ENCODE measurements around the gene TFEB. TPM values are rescaled to one million over a fixed set of nuclear protein-coding genes. Genes with fewer than 3 reads are reported as not detected.

Gene TFEB
- total RNA-seq, 3 donors from 2014 or later (not counting 1 experiment from before 2014, with no cell fraction given): 56.0 to 66.7 (median 66.2) TPM

GRCh38 chr6:41695825-41696224, 39.6 kb downstream of the TFEB start:
- Mint-ChIP-seq H3K36me3 (no peaks in the 10 kb centered on the region), H3K4me3 (no peak overlapping the region), H3K27ac (no peak overlapping the region), H3K9me3 (no peaks in the 10 kb centered on the region), H3K27me3 (ENCODE audit: low read depth in 2 of 2) (no peaks in the 10 kb centered on the region), H3K4me1 (peaks cover 30 to 57% of the 10 kb centered on the region in 2 donors)
- Histone ChIP-seq H3K27ac (ENCODE audit: low read length) (no peak overlapping the region), H3K27me3 (ENCODE audit: control insufficient read depth, insufficient read depth, low read length) (no peaks in the 10 kb centered on the region), H3K36me3 (ENCODE audit: control insufficient read depth, insufficient read depth, low read length) (peaks cover under 1% of the 10 kb centered on the region), H3K4me1 (ENCODE audit: control insufficient read depth, insufficient read depth, low read length) (peaks cover 25% of the 10 kb centered on the region), H3K4me3 (ENCODE audit: low read length) (no peak overlapping the region), H3K9me3 (ENCODE audit: control insufficient read depth, insufficient read depth, low read length) (no peaks in the 10 kb centered on the region)
- no peak for TF ChIP-seq CTCF (IDR thresholded peaks at IDR 0.05)
- ATAC-seq: no peak
- DNase-seq: no peak
- intact Hi-C loops (cut with micrococcal nuclease): loop anchor here (5.0 kb wide), 1 partner anchor 36 kb away; no protein-coding TSS in a partner anchor
- WGBS (ENCODE audit: insufficient coverage): 97% methylated on average over 6 of the region's 6 CpGs

- peak overlapping the region; percentile 57 to 75 for H3K27ac Mint-ChIP-seq
Observed at GRCh38 chr6:41694815-41695526, 40.4 kb downstream of the TFEB start.

GRCh38 chr6:41693281-41694240, 41.8 kb downstream of the TFEB start:
- Mint-ChIP-seq H3K27me3 (ENCODE audit: low read depth in 2 of 2) (no peaks in the 10 kb centered on the region), H3K4me3 (no peak overlapping the region), H3K36me3 (no peaks in the 10 kb centered on the region), H3K9me3 (no peaks in the 10 kb centered on the region), H3K27ac (peak overlapping the region in 1 of 2 donors; percentile 48), H3K4me1 (peaks cover 12 to 42% of the 10 kb centered on the region in 2 donors)
- intact Hi-C loops (cut with micrococcal nuclease): no loop called here
- TF ChIP-seq CTCF (IDR thresholded peaks at IDR 0.05): no peak
- H3K4me3 ChIP-seq (ENCODE audit: low read length): no peak overlapping the region
- H3K36me3 ChIP-seq (ENCODE audit: control insufficient read depth, insufficient read depth, low read length): peaks cover 20% of the 10 kb centered on the region
- H3K27me3 ChIP-seq (ENCODE audit: control insufficient read depth, insufficient read depth, low read length): no peaks in the 10 kb centered on the region
- H3K9me3 ChIP-seq (ENCODE audit: control insufficient read depth, insufficient read depth, low read length): no peaks in the 10 kb centered on the region
- no peak for ATAC-seq
- WGBS (ENCODE audit: insufficient coverage): 82% methylated on average over 8 of the region's 10 CpGs
- peaks cover 13% of the 10 kb centered on the region for H3K4me1 ChIP-seq (ENCODE audit: control insufficient read depth, insufficient read depth, low read length)
- no peak overlapping the region for H3K27ac ChIP-seq (ENCODE audit: low read length)
- DNase-seq: no peak

More at GRCh38 chr6:41694815-41695526, 40.4 kb downstream of the TFEB start:
- Mint-ChIP-seq H3K9me3 (no peaks in the 10 kb centered on the region), H3K27me3 (ENCODE audit: low read depth in 2 of 2) (no peaks in the 10 kb centered on the region), H3K4me3 (no peak overlapping the region), H3K36me3 (no peaks in the 10 kb centered on the region), H3K4me1 (peaks cover 27 to 50% of the 10 kb centered on the region in 2 donors)
- Histone ChIP-seq H3K4me3 (ENCODE audit: low read length) (no peak overlapping the region), H3K9me3 (ENCODE audit: control insufficient read depth, insufficient read depth, low read length) (no peaks in the 10 kb centered on the region), H3K27ac (ENCODE audit: low read length) (no peak overlapping the region), H3K27me3 (ENCODE audit: control insufficient read depth, insufficient read depth, low read length) (no peaks in the 10 kb centered on the region), H3K36me3 (ENCODE audit: control insufficient read depth, insufficient read depth, low read length) (peaks cover 7% of the 10 kb centered on the region), H3K4me1 (ENCODE audit: control insufficient read depth, insufficient read depth, low read length) (peaks cover 20% of the 10 kb centered on the region)
- intact Hi-C loops (cut with micrococcal nuclease): loop anchor here (5.0 kb wide), 1 partner anchor 37 kb away; no protein-coding TSS in a partner anchor
- DNase-seq (no peak), ATAC-seq (no peak)
- no peak for TF ChIP-seq CTCF (IDR thresholded peaks at IDR 0.05)
- WGBS (ENCODE audit: insufficient coverage): 94% methylated on average over 6 of the region's 6 CpGs

All from natural killer cell (primary cell).